HG02798 (cell line): ENCODE measurements around the gene BORCS6.

Source experiments
- ATAC-seq: cut with Tn5 transposase; IDR thresholded peaks from one replicate; pipeline ENCODE4 v1.9.1; 2021; ENCODE audit warnings: mild to moderate bottlenecking; ENCODE audit not compliant: unreplicated experiment, poor library complexity

Gene BORCS6

DNA sequence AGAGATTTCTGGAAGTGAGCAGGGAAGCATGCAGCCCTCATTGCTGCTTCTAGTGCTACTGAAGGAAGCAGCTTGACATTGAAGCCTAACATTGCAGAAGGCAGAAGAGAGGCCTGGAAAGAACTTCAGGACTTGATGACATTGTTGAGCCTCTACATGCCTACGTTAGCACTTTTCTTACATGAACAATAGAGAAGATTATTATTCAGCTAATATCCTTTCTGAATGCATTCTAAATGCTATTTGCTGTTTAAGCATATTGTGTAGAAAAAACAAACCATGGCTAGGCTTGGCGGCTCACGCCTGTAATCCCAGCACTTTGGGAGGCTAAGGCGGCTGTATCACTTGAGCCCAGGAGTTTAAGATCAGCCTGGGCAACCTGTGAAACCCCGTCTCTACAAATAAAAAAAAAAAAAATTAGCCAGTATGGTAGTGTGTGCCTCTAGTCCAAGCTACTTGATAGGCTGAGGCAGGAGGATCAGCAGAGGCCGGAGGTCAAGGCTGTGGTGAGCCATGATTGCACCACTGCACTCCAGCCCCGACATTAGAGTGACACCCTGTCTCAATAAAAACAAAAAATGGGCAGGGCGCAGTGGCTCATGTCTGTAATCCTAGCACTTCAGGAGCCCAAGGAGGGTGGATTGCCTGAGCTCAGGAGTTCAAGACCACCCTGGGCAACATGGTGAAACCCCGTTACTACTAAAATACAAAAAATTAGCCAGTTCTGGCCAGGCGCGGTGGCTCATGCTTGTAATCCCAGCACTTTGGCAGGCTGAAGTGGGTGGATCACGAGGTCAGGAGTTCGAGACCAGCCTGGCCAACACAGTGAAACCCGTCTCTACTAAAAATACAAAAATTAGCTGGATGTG is 22.6 kb upstream of the BORCS6 start:
- ATAC-seq = no peak

DNA sequence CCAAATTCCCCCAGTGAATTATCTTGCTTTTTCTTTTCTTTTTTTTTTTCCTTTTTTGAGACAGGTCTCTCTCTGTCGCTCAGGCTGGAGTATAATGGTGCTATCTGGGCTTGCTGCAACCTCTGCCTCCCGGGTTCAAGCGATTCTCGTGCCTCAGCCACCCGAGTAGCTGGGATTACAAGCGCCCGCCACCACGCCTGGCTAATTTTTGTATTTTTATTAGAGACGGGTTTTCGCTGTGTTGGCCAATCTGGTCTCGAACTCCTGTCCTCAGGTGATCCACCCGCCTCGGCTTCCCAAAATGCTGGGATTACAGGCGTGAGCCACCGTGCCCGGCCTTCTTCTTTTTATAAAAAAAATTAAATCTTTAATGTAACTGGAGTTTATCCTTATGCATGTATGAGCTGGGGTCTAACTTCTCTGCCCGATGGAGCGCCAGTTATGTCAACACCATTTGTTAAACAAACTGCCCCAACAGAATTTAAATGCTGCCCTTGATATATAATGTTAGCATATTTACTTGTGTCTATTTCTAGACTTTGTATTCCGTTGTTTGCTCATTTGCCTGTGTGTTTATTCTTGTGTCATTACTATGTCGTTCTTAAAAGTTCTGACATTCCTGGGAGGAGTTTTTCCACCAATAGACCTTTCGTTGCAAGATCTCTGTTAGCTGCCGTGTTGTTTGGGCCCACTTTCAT is 20.9 kb upstream of the BORCS6 start:
- peak; percentile 15 for ATAC-seq

DNA sequence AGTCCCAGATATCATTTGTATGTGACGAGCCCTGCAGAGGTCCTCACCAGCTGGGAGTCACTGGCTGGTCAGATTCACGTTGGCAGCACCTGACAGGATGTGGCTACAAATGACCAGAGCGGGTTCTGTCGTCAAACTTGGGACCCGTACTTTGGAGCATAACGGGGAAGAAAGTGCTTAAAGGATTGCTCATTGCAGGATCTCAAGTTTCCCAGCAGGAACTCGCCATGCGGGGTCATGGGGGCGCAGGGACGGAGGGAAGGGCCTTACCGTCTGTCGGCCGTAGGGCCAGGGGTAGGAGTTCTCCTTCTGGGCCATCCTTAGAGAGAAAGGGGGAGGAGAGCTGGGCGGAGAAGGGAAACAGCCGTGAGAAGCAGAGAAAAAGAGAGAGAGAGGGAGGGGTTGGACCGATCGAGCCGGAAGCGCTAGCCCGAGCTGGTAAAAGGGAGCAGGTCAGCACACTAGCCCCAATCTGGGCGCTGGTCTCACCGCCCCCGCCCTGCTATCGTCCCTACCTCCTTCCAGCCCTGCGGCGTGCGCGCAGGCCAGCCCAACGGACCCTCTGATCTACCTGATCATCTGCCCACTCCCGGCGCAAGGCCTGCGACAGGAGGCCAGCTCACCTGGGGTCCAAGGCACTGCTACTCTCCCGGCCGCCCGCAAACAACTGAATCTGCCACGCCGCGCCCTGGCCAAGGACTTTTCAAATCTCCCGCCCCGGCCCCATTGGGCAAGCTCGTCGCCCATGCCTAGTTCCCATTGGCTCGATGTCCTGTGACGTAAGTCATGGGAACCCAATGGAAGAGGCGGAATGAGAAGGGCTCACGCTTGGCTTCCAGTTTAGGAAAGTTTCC is 20.2 kb upstream of the BORCS6 start, which contains the start of gene AURKB:
Gene AURKB, minus strand, starts transcription at position 669 of the 854 bp plus-strand sequence. Its CDS starts 351 bp downstream, at position 318.
- peak; percentile 93 for ATAC-seq

DNA sequence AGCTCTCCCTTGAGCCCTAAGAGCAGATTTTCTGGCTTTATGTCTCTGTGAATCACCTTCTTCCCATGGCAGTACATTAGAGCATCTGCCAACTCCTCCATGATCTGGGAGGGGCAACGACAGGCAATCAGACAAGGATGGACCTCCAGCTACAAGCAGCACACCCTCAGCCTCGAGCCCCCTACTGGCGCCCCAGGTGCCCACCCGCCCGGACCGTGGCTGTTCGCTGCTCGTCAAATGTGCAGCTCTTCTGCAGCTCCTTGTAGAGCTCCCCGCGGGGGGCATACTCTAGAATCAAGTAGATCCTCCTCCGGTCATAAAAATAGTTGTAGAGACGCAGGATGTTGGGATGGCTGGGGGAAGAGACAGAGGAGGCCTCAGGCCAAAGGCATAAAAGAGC is 16.6 kb upstream of the BORCS6 start:
- ATAC-seq = no peak

DNA sequence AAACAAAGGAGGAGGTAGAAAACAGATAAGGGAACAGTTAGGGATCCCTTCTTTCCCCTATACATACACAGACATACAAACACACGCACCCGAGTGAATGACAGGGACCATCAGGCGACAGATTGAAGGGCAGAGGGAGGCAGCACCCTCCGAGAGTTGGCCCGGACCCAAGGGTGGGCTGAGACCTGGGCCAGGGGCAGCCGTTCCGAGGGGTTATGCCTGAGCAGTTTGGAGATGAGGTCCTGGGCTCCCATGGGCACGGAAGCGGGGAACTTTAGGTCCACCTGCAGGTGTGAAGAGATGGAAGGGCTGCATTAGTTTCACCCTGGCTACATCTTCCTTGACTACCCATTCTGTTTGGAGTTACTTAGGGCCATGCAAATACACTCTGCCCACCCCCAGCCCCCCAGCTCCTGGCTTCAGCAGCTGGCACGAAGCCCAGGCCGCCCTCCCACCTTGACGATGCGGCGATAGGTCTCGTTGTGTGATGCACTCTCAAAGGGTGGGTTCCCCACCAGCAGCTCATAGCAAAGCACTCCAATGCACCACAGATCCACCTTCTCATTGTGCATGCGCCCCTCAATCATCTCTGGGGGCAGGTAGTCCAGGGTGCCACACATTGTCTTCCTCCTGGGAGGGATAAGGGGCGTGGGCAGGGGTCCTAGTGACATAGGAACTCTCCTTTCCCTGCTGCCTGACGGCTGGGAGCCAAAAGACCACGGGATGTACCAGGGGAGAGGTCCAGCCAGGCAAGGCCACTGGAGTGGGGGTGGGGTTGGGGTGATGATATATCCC is 15.0 kb upstream of the BORCS6 start:
- no peak for ATAC-seq

DNA sequence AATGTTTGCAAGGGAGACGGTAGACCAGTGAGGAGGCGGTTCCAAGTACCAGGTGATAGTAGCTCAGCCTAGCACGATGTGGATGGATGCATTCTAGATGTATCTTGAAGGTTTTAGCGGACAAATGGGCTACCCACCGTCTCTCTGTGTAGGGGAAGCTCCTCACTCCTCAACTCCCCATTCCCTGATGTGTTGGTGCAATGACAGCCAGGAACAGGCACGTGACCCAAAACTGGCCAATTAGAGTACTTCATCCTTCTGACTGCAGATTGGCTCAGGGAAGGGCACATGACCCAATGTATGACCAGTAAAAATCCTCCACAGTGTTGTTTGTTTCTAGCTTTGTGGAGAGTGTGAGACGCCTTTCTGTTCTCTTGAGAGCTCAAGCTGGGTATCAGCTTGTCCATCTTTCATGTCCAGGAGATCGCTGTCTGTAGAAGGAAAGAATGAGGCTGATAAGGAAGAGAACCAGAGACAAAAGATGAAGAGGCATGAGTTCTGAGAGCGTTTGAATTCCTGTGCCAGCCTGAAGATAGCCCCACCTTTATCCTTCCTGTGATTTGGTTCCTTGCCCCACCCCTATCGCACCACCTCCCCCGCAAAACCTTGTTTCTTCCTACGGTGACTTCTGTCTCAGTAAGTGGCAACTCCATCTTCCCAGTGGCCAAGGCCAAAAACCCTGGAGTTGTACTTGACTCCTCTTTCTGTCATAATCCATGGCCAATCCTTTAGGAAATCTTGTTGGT is 2.3 kb upstream of the BORCS6 start:
- ATAC-seq = peak; percentile 22

DNA sequence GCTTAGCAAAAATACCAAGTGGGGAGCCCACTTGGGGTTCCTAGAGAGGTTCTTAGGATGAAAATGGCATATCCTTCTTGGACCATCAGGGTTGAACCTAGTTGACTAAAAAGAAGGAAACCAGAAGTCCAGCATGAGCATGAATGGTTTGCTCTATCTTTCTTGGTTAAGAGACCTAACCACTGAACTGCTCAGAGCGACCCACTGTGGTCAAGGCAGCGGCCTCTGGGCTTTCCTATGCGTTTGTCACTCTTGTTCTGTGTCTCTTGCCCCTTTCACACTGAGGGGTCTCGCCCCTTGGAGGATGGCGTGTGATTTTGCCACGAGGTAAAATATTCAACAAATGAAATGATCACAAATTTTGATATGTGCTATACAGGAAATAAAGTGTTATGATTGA is 526 bp upstream of the BORCS6 start:
- ATAC-seq = no peak

DNA sequence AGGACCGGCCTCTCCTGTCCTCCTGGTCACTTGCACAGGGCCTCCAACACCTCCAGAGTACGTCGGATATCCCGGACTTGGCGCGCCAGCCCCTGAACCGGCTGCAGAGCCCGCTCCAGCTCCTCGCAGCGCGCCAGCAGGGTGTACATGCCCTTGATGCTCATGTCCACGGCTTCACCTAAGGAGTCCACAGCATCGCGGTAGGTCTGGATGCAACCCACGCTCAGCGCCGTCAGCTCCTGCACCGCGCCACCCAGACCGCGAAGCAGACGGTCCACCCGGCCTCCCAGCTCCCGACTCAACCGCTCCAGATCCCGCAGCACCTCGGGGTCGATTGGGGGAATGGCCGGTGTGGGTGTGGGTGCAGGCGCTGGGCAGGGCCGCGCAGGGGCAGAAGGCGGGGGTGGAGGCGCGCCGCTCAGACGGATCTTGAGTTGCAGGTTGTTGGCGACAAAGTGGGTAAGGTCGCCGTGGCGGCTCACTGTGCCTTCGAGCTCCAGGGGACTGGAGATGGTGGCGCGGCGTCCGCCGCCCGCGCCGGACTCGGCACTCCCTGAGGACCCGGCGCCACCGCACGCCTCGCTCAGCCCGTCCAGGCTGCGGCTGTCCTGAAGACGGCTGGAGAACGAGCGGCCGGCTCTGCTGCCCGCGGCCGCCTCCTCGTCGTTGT is 804 bp downstream of the BORCS6 start:
- ATAC-seq = no peak

DNA sequence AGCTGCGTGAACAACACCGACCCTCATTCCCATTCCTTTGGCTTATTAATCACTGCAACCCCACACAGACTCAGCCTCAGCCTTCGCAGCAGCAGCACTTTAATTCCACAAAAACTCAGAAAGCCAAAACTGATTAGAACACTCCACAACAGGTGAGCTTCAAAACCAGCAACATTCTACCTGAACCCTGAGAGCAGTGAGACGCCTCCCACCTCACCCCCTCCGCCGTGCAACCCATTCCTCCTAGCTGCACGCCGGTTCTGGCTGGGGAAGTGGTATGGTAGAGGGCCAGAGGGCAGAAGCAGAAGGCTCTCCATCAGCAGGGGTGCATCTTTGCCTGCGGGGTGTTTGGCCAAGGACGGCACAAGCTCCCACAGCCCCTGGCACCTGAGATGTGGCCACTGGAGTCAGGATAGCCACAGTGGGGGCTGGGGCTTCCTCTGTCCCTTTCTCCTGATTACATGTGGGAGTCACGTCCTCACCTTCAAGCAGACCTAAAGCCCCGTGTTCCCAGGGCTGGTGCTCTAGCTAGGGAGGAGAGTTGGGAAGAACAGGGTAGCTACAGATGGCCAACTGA is 1.6 kb downstream of the BORCS6 start:
- no peak for ATAC-seq

DNA sequence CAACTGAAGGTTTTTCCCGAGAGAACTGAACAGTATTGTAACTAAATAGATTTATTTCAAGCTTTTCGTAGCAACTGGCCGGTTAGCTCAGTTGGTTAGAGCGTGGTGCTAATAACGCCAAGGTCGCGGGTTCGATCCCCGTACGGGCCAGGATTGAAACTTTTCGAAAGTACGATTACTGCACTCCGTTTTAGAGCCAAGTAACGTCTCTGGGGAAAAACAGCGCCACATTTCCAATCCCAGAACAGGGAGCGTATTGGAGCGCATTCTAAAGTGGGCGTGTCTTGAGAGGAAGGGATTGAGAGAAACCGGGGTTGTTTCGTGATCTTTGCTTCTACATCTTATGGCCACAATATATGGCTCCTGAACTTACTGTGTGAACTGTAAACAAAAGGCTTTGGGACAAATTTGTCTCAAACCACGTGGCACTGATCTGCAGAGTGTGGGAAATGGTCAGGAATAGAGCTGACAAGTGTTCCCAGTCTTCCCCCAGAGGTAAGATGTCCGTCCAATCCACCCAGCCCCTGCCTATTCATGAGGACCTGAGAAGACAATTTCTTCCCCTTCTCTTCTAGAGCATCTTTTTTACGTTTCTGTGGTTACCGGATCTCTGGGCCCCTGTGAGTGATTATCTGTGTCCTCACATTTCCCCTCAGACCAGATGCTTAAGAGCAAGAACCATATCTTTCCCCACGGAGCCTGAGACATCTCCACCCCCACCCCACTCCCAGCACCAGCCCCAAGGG is 2.3 kb downstream of the BORCS6 start:
- peak; percentile 28 for ATAC-seq

DNA sequence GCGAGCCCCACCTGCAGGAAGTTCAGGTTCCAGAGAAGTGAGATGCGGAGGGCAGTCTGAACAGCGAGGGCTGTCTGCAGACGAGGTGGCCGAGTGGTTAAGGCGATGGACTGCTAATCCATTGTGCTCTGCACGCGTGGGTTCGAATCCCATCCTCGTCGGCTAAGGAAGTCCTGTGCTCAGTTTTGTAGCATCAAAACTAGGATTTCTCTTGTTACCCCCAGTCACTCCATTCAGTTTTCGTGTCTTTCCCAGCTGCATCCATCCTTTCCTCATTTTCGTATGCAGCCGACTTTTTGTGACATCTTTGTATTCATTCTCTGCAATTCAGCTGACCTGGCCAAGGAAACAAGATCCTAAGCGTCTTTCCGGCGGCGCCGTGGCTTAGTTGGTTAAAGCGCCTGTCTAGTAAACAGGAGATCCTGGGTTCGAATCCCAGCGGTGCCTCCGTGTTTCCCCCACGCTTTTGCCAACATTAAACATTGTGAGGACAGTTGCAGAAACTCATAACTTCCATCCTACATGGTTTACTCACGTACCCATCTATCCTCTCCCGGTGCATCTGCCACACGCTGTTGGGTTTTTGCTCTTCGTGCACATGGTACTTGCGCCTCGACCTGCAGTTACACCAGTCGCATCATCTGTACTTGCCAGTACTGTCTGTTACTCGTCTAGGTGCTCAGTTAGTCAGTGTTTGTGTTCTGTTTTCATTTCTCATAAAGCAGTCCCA is 3.0 kb downstream of the BORCS6 start:
- peak; percentile 27 for ATAC-seq

DNA sequence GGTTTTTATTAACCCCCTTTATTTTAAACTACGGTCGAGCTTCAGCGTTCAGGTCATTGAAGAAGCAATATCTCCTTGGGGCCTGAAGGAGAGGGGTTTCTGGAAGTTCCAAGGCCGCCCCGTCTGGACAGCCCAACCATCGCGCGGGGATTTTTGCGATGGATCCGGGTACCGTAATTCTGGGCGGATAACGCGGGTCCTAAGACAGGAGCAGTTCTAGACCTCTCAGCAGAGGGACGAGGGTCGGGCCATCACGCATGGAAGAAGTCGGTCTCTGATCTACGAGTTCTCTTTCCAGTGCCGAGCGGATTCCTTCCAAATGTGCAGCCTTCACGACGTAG is 3.6 kb downstream of the BORCS6 start:
- ATAC-seq = no peak

DNA sequence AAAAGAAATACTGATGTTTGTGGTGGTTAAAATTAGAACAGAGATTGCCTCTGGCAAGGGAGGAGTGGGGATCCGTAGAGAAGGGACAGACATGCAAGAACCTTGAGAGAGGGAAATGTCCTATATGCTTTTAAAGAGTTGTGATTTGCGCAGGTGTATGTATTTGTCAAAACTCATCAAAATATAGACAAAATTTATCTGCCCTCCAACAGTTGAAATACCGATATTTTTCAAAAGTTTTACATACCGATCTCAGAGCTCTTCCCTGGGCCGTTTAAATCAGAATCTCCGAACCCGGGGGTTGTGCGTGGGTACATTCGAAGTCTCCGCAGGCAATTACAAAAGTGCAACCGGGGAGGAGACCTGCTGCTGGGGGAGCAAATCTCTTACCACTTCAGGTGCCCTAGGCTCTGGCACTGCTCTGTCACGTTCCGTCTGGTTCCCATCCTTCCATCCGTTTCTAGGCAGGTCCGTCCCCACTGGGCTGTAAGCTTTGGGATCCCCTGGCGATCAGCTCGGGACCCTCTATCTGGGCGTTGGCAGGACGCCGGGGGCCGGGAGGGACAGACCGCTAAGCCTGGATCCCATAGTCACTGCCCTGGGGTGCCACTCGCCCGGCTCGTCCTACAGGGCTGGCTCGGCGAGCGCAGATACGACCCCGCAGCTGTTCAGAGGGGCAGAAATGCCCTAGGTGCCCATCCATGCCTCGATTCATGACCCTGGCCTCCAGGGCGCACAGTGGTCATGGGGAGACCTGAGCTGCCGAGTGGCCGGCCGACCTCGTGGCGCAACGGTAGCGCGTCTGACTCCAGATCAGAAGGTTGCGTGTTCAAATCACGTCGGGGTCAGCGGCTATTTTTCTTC is 4.2 kb downstream of the BORCS6 start:
- peak; percentile 19 for ATAC-seq

DNA sequence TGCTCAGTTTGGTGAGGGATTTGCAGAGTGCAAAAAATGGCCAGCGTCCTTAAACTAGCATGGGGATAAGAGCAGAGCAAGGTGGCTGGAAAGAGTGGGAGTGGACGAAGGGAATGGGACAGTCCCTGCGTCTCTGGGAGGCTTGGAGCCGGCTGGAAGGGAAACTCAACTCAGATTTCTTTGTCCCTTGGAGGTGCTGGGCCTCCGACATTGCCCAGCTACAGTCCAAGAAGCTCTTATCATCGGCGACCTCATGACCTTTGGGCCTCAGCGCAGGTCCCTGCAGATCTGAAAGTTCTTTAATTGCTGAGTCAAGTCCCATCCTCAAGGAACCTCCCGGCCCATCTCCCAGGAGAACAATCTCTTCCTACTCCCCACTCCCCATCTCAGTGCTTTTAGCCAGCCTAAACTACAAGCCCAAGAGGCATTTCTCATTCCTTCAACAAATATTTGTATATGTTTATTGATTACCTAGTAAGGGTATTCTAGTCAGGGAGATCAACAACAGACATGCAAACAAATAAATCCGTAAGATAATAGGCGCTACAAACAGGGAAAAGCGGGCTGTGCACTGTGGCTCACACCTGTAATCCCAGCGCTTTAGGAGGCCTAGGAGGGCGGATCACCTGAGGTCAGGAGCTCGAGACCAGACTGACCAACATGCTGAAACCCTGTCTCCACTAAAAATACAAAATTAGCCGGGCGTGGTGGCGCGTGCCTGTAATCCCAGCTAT is 12.8 kb downstream of the BORCS6 start:
- ATAC-seq = no peak

DNA sequence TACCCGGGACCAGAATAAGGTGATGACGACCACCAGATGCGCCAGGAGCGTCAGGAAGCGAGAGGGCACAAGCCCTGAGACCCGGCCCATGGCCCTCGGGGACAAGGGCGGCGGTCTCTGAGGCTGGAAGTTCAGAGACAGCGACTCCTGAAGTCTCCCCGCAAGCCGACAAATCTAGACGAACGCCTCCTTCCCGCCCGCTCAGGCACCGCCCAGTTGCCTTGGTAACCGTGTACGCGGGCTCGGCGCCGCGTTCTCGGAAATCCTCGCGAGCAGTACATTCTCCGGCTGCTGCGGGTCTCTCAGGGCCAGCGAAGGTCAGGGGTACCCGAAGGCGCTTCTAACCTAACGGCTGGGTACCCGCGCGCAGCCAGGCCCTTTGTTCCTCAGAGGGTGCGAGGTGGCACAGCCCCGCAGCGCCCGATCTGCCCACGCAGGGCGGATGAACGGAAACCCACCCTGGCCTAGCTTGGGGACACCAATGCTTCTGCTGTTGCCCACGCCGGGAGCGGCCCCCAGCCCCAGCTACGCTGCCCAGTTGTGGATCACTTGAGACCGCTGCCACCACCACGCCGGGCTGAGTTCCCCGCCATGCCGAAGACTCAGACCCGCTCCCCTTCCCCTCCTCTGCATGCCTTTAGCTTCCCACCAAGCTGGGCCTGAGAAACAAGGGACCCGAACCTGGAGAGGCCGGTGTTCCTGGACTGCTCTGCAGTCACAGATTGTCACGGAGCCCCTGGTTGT is 13.6 kb downstream of the BORCS6 start, which contains the start of gene TMEM107:
Gene TMEM107, minus strand, starts transcription at position 184 of the 744 bp plus-strand sequence. Its CDS starts 94 bp downstream, at position 90.
- peak; percentile 32 for ATAC-seq
